GM23338 (cell line): ENCODE data around the gene ZDHHC18. TPM values are rescaled to one million over a fixed set of nuclear protein-coding genes. Genes with fewer than 3 reads are reported as not detected.

Experiments
- ATAC-seq: fragments of 200-7000 bp; cut with Tn5 transposase; 3 replicates; pipeline ENCODE4 v1.9.1; 2020
- DNase-seq: peaks from one replicate; pipeline ENCODE4 v3.0.0-alpha.2; 2015; ENCODE audit warnings: low spot score
- H2AFZ ChIP-seq: fragments of 200-600 bp; sonication (generic); 2 replicates; pipeline ENCODE4 v1.8.0; 2016; ENCODE audit warnings: antibody characterized with exemption, mild to moderate bottlenecking, moderate library complexity
- H3F3A ChIP-seq: fragments of 200-600 bp; sonication (generic); replicated peaks from 2 replicates; pipeline ENCODE4 v1.8.0; 2017; ENCODE audit warnings: antibody characterized with exemption, mixed run types, low read depth
- H3K27ac ChIP-seq: fragments of 200-600 bp; sonication (generic); 2 replicates; pipeline ENCODE4 v1.6.1; 2016; ENCODE audit warnings: low read depth
- H3K27me3 ChIP-seq: fragments of 200-600 bp; sonication (generic); 2 replicates; pipeline ENCODE4 v1.8.0; 2016; ENCODE audit warnings: mild to moderate bottlenecking, mixed run types, moderate library complexity; ENCODE audit not compliant: insufficient read depth
- H3K36me3 ChIP-seq: fragments of 200-600 bp; sonication (generic); 2 replicates; pipeline ENCODE4 v1.8.0; 2016; ENCODE audit warnings: mild to moderate bottlenecking; ENCODE audit not compliant: insufficient read depth
- H3K4me1 ChIP-seq: fragments of 200-600 bp; sonication (generic); 2 replicates; pipeline ENCODE4 v1.8.0; 2016; ENCODE audit warnings: mild to moderate bottlenecking, moderate library complexity; ENCODE audit not compliant: insufficient read depth
- H3K4me2 ChIP-seq: fragments of 200-600 bp; sonication (generic); 2 replicates; pipeline ENCODE4 v1.7.1; 2017; ENCODE audit warnings: mixed run types
- H3K4me3 ChIP-seq: fragments of 200-600 bp; sonication (generic); 2 replicates; pipeline ENCODE4 v1.6.1; 2016; ENCODE audit warnings: mixed run types
- H3K79me2 ChIP-seq: fragments of 200-600 bp; sonication (generic); replicated peaks from 2 replicates; pipeline ENCODE4 v1.8.0; 2017; ENCODE audit warnings: mild to moderate bottlenecking; ENCODE audit not compliant: insufficient read depth
- H3K9me2 ChIP-seq: fragments of 200-600 bp; sonication (generic); 2 replicates; pipeline ENCODE4 v1.8.0; 2017; ENCODE audit not compliant: insufficient read depth
- H4K20me1 ChIP-seq: fragments of 200-600 bp; sonication (generic); replicated peaks from 2 replicates; pipeline ENCODE4 v1.8.0; 2017; ENCODE audit warnings: mild to moderate bottlenecking; ENCODE audit not compliant: insufficient read depth
- H3K27ac Mint-ChIP-seq: 2 replicates; pipeline ENCODE4 v1.8.0; 2020; ENCODE audit warnings: inconsistent platforms, mild to moderate bottlenecking, moderate library complexity, mixed read lengths
- H3K27me3 Mint-ChIP-seq: 3 replicates; pipeline ENCODE4 v1.8.0; 2022; ENCODE audit warnings: low read depth, mild to moderate bottlenecking, moderate library complexity, mixed read lengths, inconsistent platforms; ENCODE audit not compliant: insufficient read depth, poor library complexity
- H3K36me3 Mint-ChIP-seq: 3 replicates; pipeline ENCODE4 v1.8.0; 2021; ENCODE audit warnings: low read depth, mild to moderate bottlenecking, inconsistent platforms, moderate library complexity, mixed read lengths
- H3K4me1 Mint-ChIP-seq: 3 replicates; pipeline ENCODE4 v1.8.0; 2020; ENCODE audit warnings: mild to moderate bottlenecking, inconsistent platforms, mixed read lengths
- H3K4me3 Mint-ChIP-seq: 3 replicates; pipeline ENCODE4 v1.8.0; 2021; ENCODE audit warnings: moderate library complexity, mild to moderate bottlenecking, inconsistent platforms, mixed read lengths
- H3K9me3 Mint-ChIP-seq: 3 replicates; pipeline ENCODE4 v1.8.0; 2020; ENCODE audit warnings: moderate library complexity, mild to moderate bottlenecking, inconsistent platforms, mixed read lengths
- CREB1 ChIP-seq: fragments of 250-450 bp; sonication (Bioruptor Pico); IDR thresholded peaks from 2 replicates; pipeline ENCODE4 v1.5.0; 2020; ENCODE audit warnings: low read depth, mild to moderate bottlenecking, moderate library complexity
- EZH2 ChIP-seq: fragments of 200-600 bp; sonication (generic); IDR thresholded peaks from one replicate; pipeline ENCODE4 v1.8.0; 2017; ENCODE audit warnings: antibody characterized with exemption, mild to moderate bottlenecking, low read depth; ENCODE audit not compliant: unreplicated experiment
- EZH2phosphoT487 ChIP-seq: fragments of 200-600 bp; sonication (generic); IDR thresholded peaks from one replicate; pipeline ENCODE4 v1.8.1; 2018; ENCODE audit warnings: antibody characterized with exemption; ENCODE audit not compliant: unreplicated experiment
- JUNB ChIP-seq: IDR thresholded peaks from one replicate; pipeline ENCODE4 v1.6.1; 2016; ENCODE audit warnings: antibody characterized with exemption; ENCODE audit not compliant: unreplicated experiment
- NANOG ChIP-seq: IDR thresholded peaks from 2 replicates; pipeline ENCODE4 v1.6.1; 2016; ENCODE audit warnings: antibody characterized with exemption, borderline replicate concordance
- POLR2AphosphoS5 ChIP-seq: IDR thresholded peaks from 2 replicates; pipeline ENCODE4 v1.6.1; 2016; ENCODE audit warnings: antibody characterized with exemption, low read depth
- STAT1 ChIP-seq: IDR thresholded peaks from one replicate; pipeline ENCODE4 v1.6.1; 2016; ENCODE audit warnings: antibody characterized with exemption; ENCODE audit not compliant: unreplicated experiment
- ZNF114 ChIP-seq: fragments of 250-450 bp; sonication (Bioruptor Pico); IDR thresholded peaks from 2 replicates; pipeline ENCODE4 v1.5.0; 2020; ENCODE audit warnings: mild to moderate bottlenecking, moderate library complexity
- ZNF331 ChIP-seq: fragments of 250-450 bp; sonication (Bioruptor Pico); IDR thresholded peaks from 2 replicates; pipeline ENCODE4 v1.5.0; 2020; ENCODE audit warnings: low read depth, mild to moderate bottlenecking, moderate library complexity
- ZNF462 ChIP-seq: fragments of 250-450 bp; sonication (Bioruptor Pico); IDR thresholded peaks from 2 replicates; pipeline ENCODE4 v1.5.0; 2020; ENCODE audit warnings: mild to moderate bottlenecking, moderate library complexity
- polyA plus RNA-seq: library from polyadenylated mRNA; unstranded; fragments of >200 nt; fragmentation: Nextera tagmentation; extraction: Ambion mirVana; gene quantifications from 2 replicates; pipeline ENCODE4 v1.2.1, GENCODE V29; 2016
- total RNA-seq: library from RNA; depleted of rRNA; stranded (reverse); fragments of >200 nt; shearing (Covaris generic); gene quantifications from 2 replicates; pipeline ENCODE4 v1.2.3, GENCODE V29; 2014
- TF ChIP-seq, protein P1 (sequence below), 2 experiments: fragments of 200-600 bp in 1 of 2; sonication (generic) in 1 of 2; conservative IDR thresholded peaks; 2 replicates each; pipeline versions ENCODE4 v1.5.1 to v1.6.1; 2016 to 2017; ENCODE audit warnings: antibody characterized with exemption in 2 of 2, low read depth in 2 of 2, mild to moderate bottlenecking in 2 of 2, moderate library complexity in 1 of 2
- TF ChIP-seq, protein P2 (sequence below): IDR thresholded peaks from one replicate; pipeline ENCODE4 v1.6.1; 2018; ENCODE audit warnings: antibody characterized with exemption; ENCODE audit not compliant: unreplicated experiment
- TF ChIP-seq, protein P3 (sequence below): IDR thresholded peaks from 2 replicates; pipeline ENCODE4 v1.6.1; 2016; ENCODE audit warnings: antibody characterized with exemption

ZDHHC18 gene
- total and polyA plus RNA-seq, 2 experiments from 2014 or later, result 6.3 to 26.8 TPM

DNA sequence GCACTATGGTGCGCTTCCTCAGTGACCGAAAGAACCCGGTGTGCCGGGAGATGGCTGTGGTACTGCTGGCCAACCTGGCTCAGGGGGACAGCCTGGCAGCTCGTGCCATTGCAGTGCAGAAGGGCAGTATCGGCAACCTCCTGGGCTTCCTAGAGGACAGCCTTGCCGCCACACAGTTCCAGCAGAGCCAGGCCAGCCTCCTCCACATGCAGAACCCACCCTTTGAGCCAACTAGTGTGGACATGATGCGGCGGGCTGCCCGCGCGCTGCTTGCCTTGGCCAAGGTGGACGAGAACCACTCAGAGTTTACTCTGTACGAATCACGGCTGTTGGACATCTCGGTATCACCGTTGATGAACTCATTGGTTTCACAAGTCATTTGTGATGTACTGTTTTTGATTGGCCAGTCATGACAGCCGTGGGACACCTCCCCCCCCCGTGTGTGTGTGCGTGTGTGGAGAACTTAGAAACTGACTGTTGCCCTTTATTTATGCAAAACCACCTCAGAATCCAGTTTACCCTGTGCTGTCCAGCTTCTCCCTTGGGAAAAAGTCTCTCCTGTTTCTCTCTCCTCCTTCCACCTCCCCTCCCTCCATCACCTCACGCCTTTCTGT lies 46.0 kb upstream of the ZDHHC18 start:
- ATAC-seq (no peak), DNase-seq (no peak)
- peaks cover 65% of the 10 kb centered on the region for H3K36me3 Mint-ChIP-seq
- no peak overlapping the region for H3K27ac Mint-ChIP-seq
- Histone ChIP-seq H3K4me2 (no peak overlapping the region), H3K4me3 (no peak overlapping the region), H4K20me1 (peaks cover 6% of the 10 kb centered on the region; the same call in 1 of the 2 replicates), H3K27ac (no peak overlapping the region), H3K9me2 (no peaks in the 10 kb centered on the region), H3K36me3 (peaks cover 35% of the 10 kb centered on the region), H3F3A (peaks cover 6% of the 10 kb centered on the region), H3K27me3 (no peaks in the 10 kb centered on the region), H3K79me2 (no peaks in the 10 kb centered on the region), H3K4me1 (peaks cover 11% of the 10 kb centered on the region; the same call in 1 of the 2 replicates), H2AFZ (no peak overlapping the region)
- no peaks in the 10 kb centered on the region; the same call in 2 of the 3 replicates for H3K9me3 Mint-ChIP-seq
- peaks cover 5% of the 10 kb centered on the region for H3K27me3 Mint-ChIP-seq
- no peak overlapping the region for H3K4me3 Mint-ChIP-seq
- TF ChIP-seq, protein P1, sequence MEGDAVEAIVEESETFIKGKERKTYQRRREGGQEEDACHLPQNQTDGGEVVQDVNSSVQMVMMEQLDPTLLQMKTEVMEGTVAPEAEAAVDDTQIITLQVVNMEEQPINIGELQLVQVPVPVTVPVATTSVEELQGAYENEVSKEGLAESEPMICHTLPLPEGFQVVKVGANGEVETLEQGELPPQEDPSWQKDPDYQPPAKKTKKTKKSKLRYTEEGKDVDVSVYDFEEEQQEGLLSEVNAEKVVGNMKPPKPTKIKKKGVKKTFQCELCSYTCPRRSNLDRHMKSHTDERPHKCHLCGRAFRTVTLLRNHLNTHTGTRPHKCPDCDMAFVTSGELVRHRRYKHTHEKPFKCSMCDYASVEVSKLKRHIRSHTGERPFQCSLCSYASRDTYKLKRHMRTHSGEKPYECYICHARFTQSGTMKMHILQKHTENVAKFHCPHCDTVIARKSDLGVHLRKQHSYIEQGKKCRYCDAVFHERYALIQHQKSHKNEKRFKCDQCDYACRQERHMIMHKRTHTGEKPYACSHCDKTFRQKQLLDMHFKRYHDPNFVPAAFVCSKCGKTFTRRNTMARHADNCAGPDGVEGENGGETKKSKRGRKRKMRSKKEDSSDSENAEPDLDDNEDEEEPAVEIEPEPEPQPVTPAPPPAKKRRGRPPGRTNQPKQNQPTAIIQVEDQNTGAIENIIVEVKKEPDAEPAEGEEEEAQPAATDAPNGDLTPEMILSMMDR (conservative IDR thresholded peaks at IDR 0.05; ENCODE audit: low read depth in 2 of 2), result no peak
- TF ChIP-seq CREB1 (CRISPR knock-in tag), result no peak
- TF ChIP-seq NANOG, result no peak
- TF ChIP-seq, protein P2, sequence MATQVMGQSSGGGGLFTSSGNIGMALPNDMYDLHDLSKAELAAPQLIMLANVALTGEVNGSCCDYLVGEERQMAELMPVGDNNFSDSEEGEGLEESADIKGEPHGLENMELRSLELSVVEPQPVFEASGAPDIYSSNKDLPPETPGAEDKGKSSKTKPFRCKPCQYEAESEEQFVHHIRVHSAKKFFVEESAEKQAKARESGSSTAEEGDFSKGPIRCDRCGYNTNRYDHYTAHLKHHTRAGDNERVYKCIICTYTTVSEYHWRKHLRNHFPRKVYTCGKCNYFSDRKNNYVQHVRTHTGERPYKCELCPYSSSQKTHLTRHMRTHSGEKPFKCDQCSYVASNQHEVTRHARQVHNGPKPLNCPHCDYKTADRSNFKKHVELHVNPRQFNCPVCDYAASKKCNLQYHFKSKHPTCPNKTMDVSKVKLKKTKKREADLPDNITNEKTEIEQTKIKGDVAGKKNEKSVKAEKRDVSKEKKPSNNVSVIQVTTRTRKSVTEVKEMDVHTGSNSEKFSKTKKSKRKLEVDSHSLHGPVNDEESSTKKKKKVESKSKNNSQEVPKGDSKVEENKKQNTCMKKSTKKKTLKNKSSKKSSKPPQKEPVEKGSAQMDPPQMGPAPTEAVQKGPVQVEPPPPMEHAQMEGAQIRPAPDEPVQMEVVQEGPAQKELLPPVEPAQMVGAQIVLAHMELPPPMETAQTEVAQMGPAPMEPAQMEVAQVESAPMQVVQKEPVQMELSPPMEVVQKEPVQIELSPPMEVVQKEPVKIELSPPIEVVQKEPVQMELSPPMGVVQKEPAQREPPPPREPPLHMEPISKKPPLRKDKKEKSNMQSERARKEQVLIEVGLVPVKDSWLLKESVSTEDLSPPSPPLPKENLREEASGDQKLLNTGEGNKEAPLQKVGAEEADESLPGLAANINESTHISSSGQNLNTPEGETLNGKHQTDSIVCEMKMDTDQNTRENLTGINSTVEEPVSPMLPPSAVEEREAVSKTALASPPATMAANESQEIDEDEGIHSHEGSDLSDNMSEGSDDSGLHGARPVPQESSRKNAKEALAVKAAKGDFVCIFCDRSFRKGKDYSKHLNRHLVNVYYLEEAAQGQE, result no peak
- no peak for TF ChIP-seq STAT1
- TF ChIP-seq ZNF462 (CRISPR knock-in tag), result no peak
- TF ChIP-seq, protein P3, sequence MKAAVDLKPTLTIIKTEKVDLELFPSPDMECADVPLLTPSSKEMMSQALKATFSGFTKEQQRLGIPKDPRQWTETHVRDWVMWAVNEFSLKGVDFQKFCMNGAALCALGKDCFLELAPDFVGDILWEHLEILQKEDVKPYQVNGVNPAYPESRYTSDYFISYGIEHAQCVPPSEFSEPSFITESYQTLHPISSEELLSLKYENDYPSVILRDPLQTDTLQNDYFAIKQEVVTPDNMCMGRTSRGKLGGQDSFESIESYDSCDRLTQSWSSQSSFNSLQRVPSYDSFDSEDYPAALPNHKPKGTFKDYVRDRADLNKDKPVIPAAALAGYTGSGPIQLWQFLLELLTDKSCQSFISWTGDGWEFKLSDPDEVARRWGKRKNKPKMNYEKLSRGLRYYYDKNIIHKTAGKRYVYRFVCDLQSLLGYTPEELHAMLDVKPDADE, result no peak
- no peak for TF ChIP-seq POLR2AphosphoS5
- no peak for TF ChIP-seq EZH2
- no peak for TF ChIP-seq EZH2phosphoT487
- no peak for TF ChIP-seq JUNB
- TF ChIP-seq ZNF331 (CRISPR knock-in tag), result no peak
- no peak for TF ChIP-seq ZNF114
- H3K4me1 Mint-ChIP-seq, result peaks cover 29% of the 10 kb centered on the region
